ENCODE measurements around the gene SLIT1.

SLIT1 gene

DNA sequence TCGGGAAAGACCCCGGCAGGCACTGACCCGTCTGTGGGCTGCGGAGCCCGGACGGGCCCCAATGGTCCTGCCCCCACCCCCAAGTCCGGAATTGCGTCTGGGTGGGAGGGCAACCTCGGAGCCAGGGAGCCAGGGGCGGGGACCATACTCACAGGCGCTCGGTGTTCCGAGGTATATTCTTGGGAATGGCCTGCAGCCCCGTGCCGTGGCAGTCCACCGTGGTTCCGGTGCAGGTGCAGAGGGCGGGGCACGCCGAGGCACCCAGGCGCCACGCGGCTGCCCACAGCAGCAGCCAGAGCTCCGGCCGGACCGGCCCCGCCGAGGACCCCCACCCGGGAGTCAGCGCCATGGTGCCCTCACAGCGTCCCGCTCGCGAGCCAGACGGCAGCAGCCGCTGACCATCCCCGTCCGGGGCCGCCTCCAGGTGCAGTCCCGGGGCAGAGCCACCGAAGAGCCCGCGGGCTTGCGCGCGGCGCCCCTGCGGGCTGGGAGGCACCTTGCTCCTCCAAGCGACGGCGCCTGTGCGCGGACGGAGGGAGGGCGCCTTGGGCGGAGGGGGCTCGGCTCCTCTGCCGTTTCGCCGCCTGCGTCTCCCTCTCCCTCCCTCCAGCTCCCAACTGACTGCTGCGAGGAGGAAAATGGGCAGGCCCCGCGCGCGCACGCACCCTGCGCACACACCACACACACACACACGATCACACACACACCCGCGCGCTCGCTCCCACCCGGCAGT, at the start of gene SLIT1:
Gene SLIT1 (minus strand): TSS at position 634 of the 733 bp plus-strand sequence. CDS start 285 bp downstream, at position 349.
- no peak for DNase-seq

- DNase-seq = no peak
Observed at GRCh38 chr10:97235353-97235752, 49.6 kb upstream of the SLIT1 start.

GRCh38 chr10:97234400-97234799, 48.6 kb upstream of the SLIT1 start:
- DNase-seq = no peak

DNA sequence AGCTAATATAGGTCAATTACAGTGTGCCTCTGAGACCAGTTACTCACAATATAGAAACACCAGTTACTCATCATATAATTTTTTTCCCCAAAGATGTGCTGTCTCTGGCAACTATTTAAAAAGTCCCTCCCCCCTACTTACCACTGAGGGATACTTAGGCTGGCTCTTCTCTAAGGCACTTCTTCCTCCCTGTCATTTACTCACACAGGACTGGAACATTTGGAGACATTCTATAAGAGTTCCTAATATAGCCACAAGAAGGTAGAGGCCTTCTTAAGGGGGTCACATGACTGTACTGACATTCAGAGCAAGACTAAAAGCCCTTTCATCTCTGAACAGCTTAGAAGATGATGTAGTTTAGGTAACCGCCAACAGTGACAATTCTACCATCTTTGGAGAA, 44.4 kb upstream of the SLIT1 start:
- DNase-seq = no peak

- DNase-seq = no peak
Observed at GRCh38 chr10:97229322-97230015, 43.7 kb upstream of the SLIT1 start.

GRCh38 chr10:97228775-97229157, 43.0 kb upstream of the SLIT1 start:
- no peak for DNase-seq

DNA sequence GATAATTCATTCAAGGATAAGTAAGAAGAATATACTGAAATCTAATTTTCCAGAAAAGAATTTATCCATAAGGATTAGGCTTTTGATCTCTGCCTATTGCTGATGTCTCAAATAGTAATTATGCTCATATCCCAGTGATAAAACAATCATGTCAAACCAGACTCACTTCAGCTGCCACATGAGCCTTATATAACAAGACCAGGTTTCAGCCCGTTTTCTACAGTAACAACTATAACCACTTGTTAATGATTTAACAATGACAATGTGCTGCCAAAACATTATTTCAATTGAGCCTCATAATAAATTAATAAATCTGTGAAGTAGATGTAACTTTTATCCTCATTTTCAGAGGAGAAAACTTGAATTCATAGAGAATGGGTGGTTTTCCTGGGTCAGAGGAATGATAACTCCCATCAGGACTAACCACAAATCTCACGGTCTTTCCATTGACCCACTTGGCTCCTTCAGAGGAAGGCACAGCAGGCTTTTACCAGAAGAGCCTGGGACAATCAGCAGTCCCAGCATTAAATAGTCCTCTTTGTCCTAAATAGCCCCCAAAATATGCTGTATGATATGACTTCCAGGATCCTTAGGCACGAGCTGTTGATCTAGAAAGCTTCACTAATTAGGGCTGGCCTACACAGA, 42.5 kb upstream of the SLIT1 start:
- no peak for DNase-seq

DNA sequence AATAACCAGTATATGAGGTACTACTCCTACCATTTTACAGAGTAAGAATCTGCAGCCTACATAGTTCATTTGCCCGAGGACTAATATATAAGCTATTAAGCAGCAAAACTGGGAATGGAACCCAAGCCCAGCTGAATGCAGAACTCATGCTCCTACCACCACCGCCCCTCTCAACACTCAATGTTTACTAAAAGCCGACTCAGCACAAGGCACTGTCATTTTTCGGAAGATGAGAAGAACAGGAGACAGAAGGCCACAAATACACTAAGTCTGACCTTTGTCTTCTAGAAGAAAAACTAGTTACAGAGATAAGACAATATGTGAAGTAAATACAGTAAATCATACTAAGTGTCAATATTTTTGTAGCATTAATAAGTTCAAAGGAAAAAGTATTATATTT, 40.6 kb upstream of the SLIT1 start:
- no peak for DNase-seq

- DNase-seq = no peak
Observed at GRCh38 chr10:97224483-97225435, 39.0 kb upstream of the SLIT1 start.

DNA sequence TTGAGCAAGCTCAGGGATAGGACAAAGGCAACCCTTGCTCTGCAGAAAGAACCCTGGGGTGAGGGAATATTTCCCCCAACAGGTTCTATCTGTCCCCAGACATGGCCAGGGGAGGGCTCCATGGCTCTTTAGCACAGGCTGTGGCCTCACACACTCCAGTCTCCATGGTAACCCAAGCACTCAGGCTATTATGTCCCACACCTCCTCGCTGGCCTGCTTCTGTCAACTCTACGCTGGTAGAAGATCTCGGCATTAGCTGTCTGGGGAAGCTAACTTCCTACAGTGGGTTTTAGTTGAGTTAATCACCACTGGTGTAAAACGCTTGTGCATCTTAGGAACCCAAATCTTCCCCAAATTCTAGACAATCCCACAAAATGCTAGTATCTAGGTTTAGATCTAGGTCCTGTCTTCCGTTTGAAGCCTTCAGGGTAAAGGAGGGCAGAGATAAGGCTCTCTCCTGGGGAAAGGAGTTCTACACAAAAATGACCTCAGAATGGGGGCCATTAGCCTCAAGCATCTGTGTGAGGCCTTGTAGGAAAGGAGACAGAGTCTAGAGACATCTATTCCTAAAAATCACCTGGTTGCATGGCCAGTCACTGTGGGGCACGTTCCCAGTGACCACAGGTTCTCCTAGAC, 36.7 kb upstream of the SLIT1 start:
- no peak for DNase-seq

DNA sequence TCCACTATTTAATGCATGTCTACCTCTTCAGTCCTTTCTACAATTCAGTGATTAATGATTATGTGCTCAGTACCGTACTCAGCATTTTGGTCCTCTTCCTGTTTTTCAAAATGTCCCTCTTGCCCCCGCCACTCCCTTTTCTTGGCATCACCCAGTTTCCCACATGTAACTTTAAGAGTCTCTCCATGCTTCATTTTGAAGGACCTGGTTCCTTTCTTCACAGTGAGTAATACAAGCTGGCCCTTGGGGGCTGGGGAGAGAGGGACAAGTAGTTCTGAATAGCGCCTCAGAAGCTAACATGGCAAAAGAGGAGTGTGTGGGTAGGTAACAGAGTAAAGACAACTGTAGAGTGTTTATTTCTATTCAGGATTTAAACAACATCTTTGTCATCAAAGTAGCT, 34.6 kb upstream of the SLIT1 start:
- DNase-seq = no peak

DNA sequence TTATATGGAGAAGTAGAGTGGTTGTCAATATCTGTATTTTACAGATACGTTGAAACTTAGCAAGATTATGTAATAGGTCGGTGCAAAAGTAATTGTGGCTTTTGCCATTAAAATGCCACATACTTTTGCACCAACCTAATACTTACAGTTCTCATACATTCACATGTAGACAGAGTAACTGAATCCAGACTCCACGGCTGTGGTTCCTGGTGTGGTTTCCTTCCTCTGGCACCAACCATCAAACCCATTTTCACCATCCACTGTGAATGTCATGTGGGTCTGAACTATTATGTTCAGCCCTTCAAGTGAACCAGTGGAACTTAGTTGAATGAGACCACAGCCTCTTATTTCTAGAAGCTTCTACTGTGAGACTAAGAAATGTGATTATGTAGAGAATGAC, 31.5 kb upstream of the SLIT1 start:
- DNase-seq = no peak

DNA sequence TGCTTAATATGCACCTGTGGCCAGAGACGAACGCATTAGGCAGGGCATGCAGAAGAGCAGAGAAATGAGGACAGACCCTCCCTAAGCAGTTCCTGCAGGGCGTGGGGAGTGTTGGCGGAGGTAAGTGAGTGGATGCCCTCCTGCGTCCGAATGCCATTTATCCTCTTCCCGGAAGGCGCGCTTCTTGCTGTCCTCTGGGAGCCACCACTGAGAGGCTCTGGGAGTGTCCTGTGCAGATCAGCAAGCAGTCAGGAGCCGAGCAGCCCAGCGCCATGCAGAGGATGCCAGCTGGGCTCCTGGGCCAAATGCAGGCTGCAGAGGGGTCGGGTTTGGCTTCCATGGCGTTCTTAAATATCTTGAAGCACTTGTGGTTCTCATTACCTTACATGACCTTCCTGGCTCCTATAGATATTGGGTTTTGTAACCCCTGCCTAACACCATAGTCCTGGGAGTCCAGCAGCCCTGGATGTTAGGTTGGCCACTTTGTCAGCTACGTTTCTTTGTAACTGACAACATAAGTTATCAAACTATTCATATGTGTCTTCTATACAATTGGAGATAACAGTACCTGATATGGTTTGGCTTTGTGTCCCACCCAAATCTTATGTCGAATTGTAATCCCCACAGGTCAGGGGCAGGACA, 30.0 kb upstream of the SLIT1 start:
- DNase-seq = no peak

DNA sequence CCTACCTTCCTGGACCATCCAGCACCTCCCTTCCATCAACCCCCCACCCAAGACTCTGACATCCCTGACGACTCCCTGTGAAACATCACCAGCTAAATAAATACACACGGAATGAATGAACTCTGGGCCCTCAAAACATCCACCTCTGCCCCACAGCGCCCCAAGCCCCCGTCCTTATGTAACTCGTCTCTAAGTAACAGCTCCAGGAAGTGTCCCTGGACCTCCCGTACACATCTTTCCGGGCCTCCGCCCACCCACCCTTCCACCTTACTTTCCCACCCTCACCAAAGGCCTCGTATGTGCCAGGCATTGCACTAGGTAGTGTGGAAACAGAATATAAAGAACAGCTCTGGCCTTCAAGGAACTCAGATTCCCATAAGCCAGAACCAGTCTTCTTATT, 27.7 kb upstream of the SLIT1 start:
- no peak for DNase-seq

GRCh38 chr10:97211229-97211628, 25.5 kb upstream of the SLIT1 start:
- no peak for DNase-seq

DNA sequence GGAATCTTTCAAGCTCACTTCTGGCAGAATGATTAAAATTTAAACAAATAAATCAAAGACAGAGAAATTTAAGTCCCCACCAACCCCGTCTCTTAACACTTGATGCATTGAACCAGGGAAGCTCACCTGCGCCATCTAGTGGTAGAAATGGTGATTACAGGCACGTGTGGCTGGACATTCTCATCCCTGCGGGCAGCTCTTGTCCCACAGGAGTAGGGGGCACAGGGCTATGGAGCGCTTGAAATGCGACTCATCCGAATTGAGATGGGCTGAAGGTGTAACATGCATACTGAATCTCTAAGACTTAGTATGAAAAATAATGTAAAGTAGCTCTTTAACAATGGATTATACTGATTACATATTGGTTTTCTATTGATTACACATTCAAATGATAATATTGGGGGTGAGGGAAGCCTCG, 24.8 kb upstream of the SLIT1 start:
- peak; percentile 62 for DNase-seq

GRCh38 chr10:97207756-97208346, 22.1 kb upstream of the SLIT1 start:
- no peak for DNase-seq

GRCh38 chr10:97207131-97207530, 21.4 kb upstream of the SLIT1 start:
- no peak for DNase-seq

- DNase-seq = no peak
Observed at GRCh38 chr10:97204826-97205679, 19.3 kb upstream of the SLIT1 start.

DNA sequence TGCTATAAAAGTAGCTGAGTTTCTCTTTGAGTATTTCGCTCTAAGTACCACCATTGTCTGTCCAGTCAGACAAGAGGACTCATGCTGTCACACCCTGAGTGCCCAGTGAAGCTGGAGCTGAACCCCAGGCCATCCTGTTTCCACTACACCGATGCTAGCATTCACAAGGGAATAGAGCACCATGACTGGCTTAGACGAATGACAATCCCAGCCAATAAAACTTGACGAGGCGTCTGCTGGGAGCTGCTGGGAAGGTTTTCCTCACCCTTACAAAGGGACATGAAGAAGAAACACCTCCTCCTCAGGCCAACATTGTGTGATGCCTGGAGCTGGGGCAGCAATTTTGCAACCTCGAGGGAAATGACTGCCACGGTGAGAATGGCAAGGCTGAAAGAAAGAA, 17.5 kb upstream of the SLIT1 start:
- DNase-seq = no peak

DNA sequence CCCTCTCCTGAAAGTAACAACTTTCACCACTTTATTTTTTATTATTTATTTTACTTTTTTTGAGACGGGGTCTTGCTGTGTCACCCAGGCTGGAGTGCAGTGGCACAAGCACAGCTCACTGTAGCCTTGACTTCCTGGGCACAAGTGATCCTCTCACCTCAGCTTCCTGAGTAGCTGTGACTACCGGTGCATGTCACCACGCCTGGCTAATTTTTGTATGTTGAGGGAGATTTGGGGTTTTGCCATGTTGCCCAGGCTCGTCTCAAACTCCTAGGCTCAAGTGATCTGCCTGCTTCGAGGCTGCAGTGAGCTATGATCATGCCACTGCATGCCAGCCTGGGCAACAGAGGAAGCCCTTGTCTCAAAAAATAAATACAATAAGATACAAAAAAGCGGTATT, 14.9 kb upstream of the SLIT1 start:
- DNase-seq = no peak
